ENCODE results near the gene YIPF5. TPM values are rescaled to one million over a fixed set of nuclear protein-coding genes. Genes with fewer than 3 reads are reported as not detected.

YIPF5 gene
- total RNA-seq, 3 donors from 2014 or later (not counting 1 experiment from before 2014, with no cell fraction given), result 19.8 to 26.0 (median 24.6) TPM

GRCh38 chr5:144203750-144204596 is 33.5 kb upstream of the YIPF5 start:
- H3K27ac ChIP-seq (ENCODE audit: low read length), result no peak overlapping the region
- ATAC-seq (peak; percentile 67 to 79 (median 74)), DNase-seq (peak in 1 of 2 donors; percentile 76)
- no peaks in the 10 kb centered on the region for H3K9me3 Mint-ChIP-seq
- WGBS (ENCODE audit: insufficient coverage), result 39% methylated on average over 6 of the region's 10 CpGs
- TF ChIP-seq CTCF (IDR thresholded peaks at IDR 0.05), result peak; percentile 91
- intact Hi-C loops (cut with micrococcal nuclease), result loop anchor here (2.0 kb wide), 1 partner anchor 1927 kb away; no protein-coding TSS in a partner anchor
- no peaks in the 10 kb centered on the region for H3K9me3 ChIP-seq (ENCODE audit: control insufficient read depth, insufficient read depth, low read length)
- no peaks in the 10 kb centered on the region for H3K4me1 Mint-ChIP-seq
- no peaks in the 10 kb centered on the region for H3K36me3 ChIP-seq (ENCODE audit: control insufficient read depth, insufficient read depth, low read length)
- H3K4me3 ChIP-seq (ENCODE audit: low read length), result no peak overlapping the region
- peaks cover 39 to 74% of the 10 kb centered on the region in 2 donors for H3K27me3 Mint-ChIP-seq (ENCODE audit: low read depth in 2 of 2)
- H3K4me1 ChIP-seq (ENCODE audit: control insufficient read depth, insufficient read depth, low read length), result no peaks in the 10 kb centered on the region
- H3K36me3 Mint-ChIP-seq, result no peaks in the 10 kb centered on the region
- no peak overlapping the region for H3K4me3 Mint-ChIP-seq
- H3K27ac Mint-ChIP-seq, result no peak overlapping the region
- peaks cover 21% of the 10 kb centered on the region for H3K27me3 ChIP-seq (ENCODE audit: control insufficient read depth, insufficient read depth, low read length)

- H3K9me3 ChIP-seq (ENCODE audit: control insufficient read depth, insufficient read depth, low read length), result no peaks in the 10 kb centered on the region
- Mint-ChIP-seq H3K9me3 (no peaks in the 10 kb centered on the region), H3K27me3 (ENCODE audit: low read depth in 2 of 2) (peaks cover 43 to 78% of the 10 kb centered on the region in 2 donors)
These were observed 32.3 kb upstream of the YIPF5 start for GRCh38 chr5:144202726-144203125.

GRCh38 chr5:144202072-144202471 is 31.6 kb upstream of the YIPF5 start:
- Mint-ChIP-seq H3K9me3 (no peaks in the 10 kb centered on the region), H3K27me3 (ENCODE audit: low read depth in 2 of 2) (peaks cover 38 to 77% of the 10 kb centered on the region in 2 donors), H3K4me1 (no peaks in the 10 kb centered on the region), H3K4me3 (no peak overlapping the region), H3K27ac (no peak overlapping the region), H3K36me3 (no peaks in the 10 kb centered on the region)
- DNase-seq (no peak), ATAC-seq (no peak)
- H3K36me3 ChIP-seq (ENCODE audit: control insufficient read depth, insufficient read depth, low read length), result no peaks in the 10 kb centered on the region
- H3K27ac ChIP-seq (ENCODE audit: low read length), result no peak overlapping the region
- no peak for TF ChIP-seq CTCF (IDR thresholded peaks at IDR 0.05)
- H3K27me3 ChIP-seq (ENCODE audit: control insufficient read depth, insufficient read depth, low read length), result peaks cover 21% of the 10 kb centered on the region
- 88% methylated on average over 8 of the region's 10 CpGs for WGBS (ENCODE audit: insufficient coverage)
- H3K4me3 ChIP-seq (ENCODE audit: low read length), result no peak overlapping the region
- H3K9me3 ChIP-seq (ENCODE audit: control insufficient read depth, insufficient read depth, low read length), result no peaks in the 10 kb centered on the region
- H3K4me1 ChIP-seq (ENCODE audit: control insufficient read depth, insufficient read depth, low read length), result no peaks in the 10 kb centered on the region
- intact Hi-C loops (cut with micrococcal nuclease), result loop anchor here (2.0 kb wide), 1 partner anchor 1929 kb away; no protein-coding TSS in a partner anchor

More at GRCh38 chr5:144202726-144203125, 32.3 kb upstream of the YIPF5 start:
- Histone ChIP-seq H3K4me3 (ENCODE audit: low read length) (no peak overlapping the region), H3K27me3 (ENCODE audit: control insufficient read depth, insufficient read depth, low read length) (peaks cover 21% of the 10 kb centered on the region), H3K36me3 (ENCODE audit: control insufficient read depth, insufficient read depth, low read length) (no peaks in the 10 kb centered on the region), H3K27ac (ENCODE audit: low read length) (no peak overlapping the region), H3K4me1 (ENCODE audit: control insufficient read depth, insufficient read depth, low read length) (no peaks in the 10 kb centered on the region)
- no peak for TF ChIP-seq CTCF (IDR thresholded peaks at IDR 0.05)
- intact Hi-C loops (cut with micrococcal nuclease), result loop anchor here (2.0 kb wide), 1 partner anchor 1928 kb away; no protein-coding TSS in a partner anchor
- Mint-ChIP-seq H3K4me1 (no peaks in the 10 kb centered on the region), H3K4me3 (no peak overlapping the region), H3K27ac (no peak overlapping the region), H3K36me3 (no peaks in the 10 kb centered on the region)
- 20% methylated on average over 1 of the region's 1 CpG for WGBS (ENCODE audit: insufficient coverage)
- DNase-seq (no peak), ATAC-seq (no peak)
